B cell (primary cell): ENCODE results near the gene BAAT. TPM values are rescaled to one million over a fixed set of nuclear protein-coding genes. Genes with fewer than 3 reads are reported as not detected.

Source experiments
- ATAC-seq: fragments of 200-7000 bp; cut with Tn5 transposase; one replicate; pipeline ENCODE4 v1.10.0; 2021; ENCODE audit warnings: low read depth, mild to moderate bottlenecking, moderate number of reproducible peaks, moderate library complexity
- CTCF ChIA-PET: fragments of 350-600 bp; sonication (Branson Sonifier 250); formaldehyde crosslinking; loops from one replicate; lab custom pipeline; 2021; ENCODE audit warnings: antibody characterized with exemption, inconsistent platforms; lab: Charles Lee
- POLR2A ChIA-PET: fragments of 350-600 bp; sonication (Branson Sonifier 250); formaldehyde crosslinking; loops from one replicate; lab custom pipeline; 2021; ENCODE audit warnings: antibody characterized with exemption; lab: Charles Lee
- DNase-seq: peaks from one replicate; pipeline ENCODE4 v3.0.0; 2013
- H2AFZ ChIP-seq: 2 replicates; pipeline ENCODE4 v1.6.1; 2012; ENCODE audit warnings: mild to moderate bottlenecking, low read depth, low read length; ENCODE audit not compliant: insufficient read depth, poor library complexity, severe bottlenecking
- H3K27ac ChIP-seq, 2 donors: 1 replicate in 1 of 2; 2 replicates in 1 of 2; pipeline ENCODE4 v1.5.1; 2012 to 2013; ENCODE audit warnings: low read length in 2 of 2, mild to moderate bottlenecking in 2 of 2, moderate library complexity in 1 of 2
- H3K27me3 ChIP-seq, 4 experiments: fragments of 200-600 bp in 1 of 4; sonication (generic) in 1 of 4; replicated peaks in 1 of 4; 1 replicate in 2 of 4; 2 replicates in 2 of 4; pipeline versions ENCODE4 v1.6.1 to v1.7.0; 2013 to 2016; ENCODE audit warnings: low read length in 3 of 4, mild to moderate bottlenecking in 2 of 4, mixed read lengths in 1 of 4, moderate library complexity in 1 of 4; ENCODE audit not compliant: insufficient read depth in 4 of 4, control insufficient read depth in 3 of 4; ENCODE audit errors: control extremely low read depth in 1 of 4
- H3K36me3 ChIP-seq, 2 experiments: replicated peaks in 1 of 2; 1 replicate in 1 of 2; 2 replicates in 1 of 2; pipeline versions ENCODE4 v1.6.1 to v1.7.1; 2013; ENCODE audit warnings: low read length in 1 of 2; ENCODE audit not compliant: insufficient read depth in 2 of 2, control insufficient read depth in 1 of 2; ENCODE audit errors: control extremely low read depth in 1 of 2, extremely low read depth in 1 of 2
- H3K4me1 ChIP-seq, 2 donors: fragments of 200-600 bp in 1 of 2; sonication (generic) in 1 of 2; 1 replicate in 1 of 2; 2 replicates in 1 of 2; pipeline versions ENCODE4 v1.5.1 to v1.6.1; 2013 to 2017; ENCODE audit warnings: low read length in 2 of 2; ENCODE audit not compliant: control insufficient read depth in 2 of 2, insufficient read depth in 2 of 2
- H3K4me2 ChIP-seq: replicated peaks from 2 replicates; pipeline ENCODE3; 2012; ENCODE audit warnings: mild to moderate bottlenecking, low read depth, low read length; ENCODE audit not compliant: poor library complexity, severe bottlenecking
- H3K4me3 ChIP-seq, 5 experiments: fragments of 200-600 bp in 1 of 5; sonication (generic) in 1 of 5; 1 replicate in 3 of 5; 2 replicates in 2 of 5; pipeline versions ENCODE4 v1.5.1 to v1.7.0; 2011 to 2016; ENCODE audit warnings: low read length in 4 of 5, mild to moderate bottlenecking in 4 of 5, low read depth in 2 of 5, control low read depth in 1 of 5, moderate library complexity in 1 of 5; ENCODE audit not compliant: insufficient read depth in 1 of 5; ENCODE audit errors: control extremely low read depth in 1 of 5, extremely low read depth in 1 of 5
- H3K79me2 ChIP-seq: fragments of 200-600 bp; sonication (generic); one replicate; pipeline ENCODE4 v1.6.0; 2016; ENCODE audit warnings: low read length; ENCODE audit not compliant: control insufficient read depth, insufficient read depth
- H3K9ac ChIP-seq: fragments of 200-600 bp; sonication (generic); 2 replicates; pipeline ENCODE4 v1.6.1; 2017; ENCODE audit warnings: mild to moderate bottlenecking, low read length, moderate library complexity
- H3K9me3 ChIP-seq, 3 donors: one replicate each; pipeline versions ENCODE4 v1.6.1 to v1.7.1; 2013; ENCODE audit warnings: low read length in 2 of 3; ENCODE audit not compliant: control insufficient read depth in 2 of 3, insufficient read depth in 1 of 3; ENCODE audit errors: control extremely low read depth in 1 of 3
- H4K20me1 ChIP-seq: 2 replicates; pipeline ENCODE4 v1.6.0; 2012; ENCODE audit warnings: mild to moderate bottlenecking, low read length; ENCODE audit not compliant: insufficient read depth, control insufficient read depth, poor library complexity, severe bottlenecking
- H3K27ac Mint-ChIP-seq: one replicate; pipeline ENCODE4 v1.8.0; 2021; ENCODE audit warnings: mixed read lengths
- H3K27me3 Mint-ChIP-seq: one replicate; pipeline ENCODE4 v1.8.0; 2021; ENCODE audit warnings: mixed read lengths
- H3K4me1 Mint-ChIP-seq: one replicate; pipeline ENCODE4 v1.8.0; 2021; ENCODE audit warnings: mixed read lengths
- H3K4me3 Mint-ChIP-seq: one replicate; pipeline ENCODE4 v1.8.0; 2021; ENCODE audit warnings: mixed read lengths
- H3K9me3 Mint-ChIP-seq: one replicate; pipeline ENCODE4 v1.8.0; 2022; ENCODE audit warnings: mixed read lengths; ENCODE audit not compliant: insufficient read depth
- CTCF ChIP-seq: fragments of 200-600 bp; IDR thresholded peaks from one replicate; pipeline ENCODE4 v1.8.0; 2022; ENCODE audit warnings: antibody characterized with exemption, mild to moderate bottlenecking
- EZH2 ChIP-seq: IDR thresholded peaks from 2 replicates; pipeline ENCODE4 v1.6.1; 2012; ENCODE audit warnings: borderline replicate concordance, low read depth, mild to moderate bottlenecking, moderate library complexity, low read length; ENCODE audit not compliant: insufficient read depth, poor library complexity, severe bottlenecking
- WGBS: methylation state at CpG from one replicate; pipeline ENCODE4 v1.1.5; 2013; ENCODE audit warnings: missing lambda C conversion rate; ENCODE audit not compliant: insufficient coverage; 5-methylcytosine and 5-hydroxymethylcytosine counted together
- intact Hi-C: fragments of 100-400 bp; cut with micrococcal nuclease; formaldehyde crosslinking; loops from one replicate; pipeline ENCODE4 v1.10.0; 2022
- polyA plus RNA-seq: library from polyadenylated mRNA; depleted of rRNA; stranded (reverse); fragments of >200 nt; gene quantifications from 2 replicates; pipeline ENCODE4 v1.2.3, GENCODE V29; 2012
- total RNA-seq, 2 donors: library from RNA; stranded (reverse); fragments of 120-200 nt in 1 of 2; gene quantifications; 1 replicate in 1 of 2; 2 replicates in 1 of 2; pipeline versions ENCODE4 v1.2.3 to v1.2.4, GENCODE V29; 2013 to 2022

Gene BAAT
- total and polyA plus RNA-seq, 2 donors (not counting 1 experiment from before 2014, with no cell fraction given): 0.07 TPM; not detected in 1

- H3K27me3 ChIP-seq: no peaks in the 10 kb centered on the region
- H3K27ac ChIP-seq: no peak overlapping the region
- Mint-ChIP-seq H3K4me3 (no peak overlapping the region), H3K27ac (no peak overlapping the region), H3K9me3 (no peaks in the 10 kb centered on the region), H3K4me1 (no peaks in the 10 kb centered on the region), H3K27me3 (peaks cover 28% of the 10 kb centered on the region)
- ATAC-seq: no peak
- no peak overlapping the region for H3K4me2 ChIP-seq
- no peak overlapping the region for H3K9ac ChIP-seq
- H3K4me3 ChIP-seq: no peak overlapping the region
- intact Hi-C loops: no loop called here
- no peak for DNase-seq
- H3K36me3 ChIP-seq: no peaks in the 10 kb centered on the region
- no peaks in the 10 kb centered on the region for H3K79me2 ChIP-seq
- WGBS: no CpG with 5 or more reads among the region's 3 CpGs
- no peak for TF ChIP-seq EZH2
- no peak for TF ChIP-seq CTCF
- CTCF ChIA-PET: no interaction called here
- no peaks in the 10 kb centered on the region for H3K4me1 ChIP-seq
- H4K20me1 ChIP-seq: no peaks in the 10 kb centered on the region
- POLR2A ChIA-PET: no interaction called here
- no peak overlapping the region for H2AFZ ChIP-seq
- peaks cover 0 to 2% (median 0%) of the 10 kb centered on the region in 3 donors for H3K9me3 ChIP-seq
Observed at GRCh38 chr9:101371813-101372212, 13.0 kb downstream of the BAAT start.

GRCh38 chr9:101369884-101370531 lies 14.8 kb downstream of the BAAT start:
- no peak for DNase-seq
- H3K4me3 ChIP-seq: no peak overlapping the region
- Mint-ChIP-seq H3K4me3 (no peak overlapping the region), H3K4me1 (no peaks in the 10 kb centered on the region), H3K27me3 (peaks cover 16% of the 10 kb centered on the region), H3K27ac (no peak overlapping the region), H3K9me3 (no peaks in the 10 kb centered on the region)
- no peak overlapping the region for H3K27ac ChIP-seq
- peaks cover 0 to 2% (median 0%) of the 10 kb centered on the region in 3 donors for H3K9me3 ChIP-seq
- no peak for ATAC-seq
- no peaks in the 10 kb centered on the region for H4K20me1 ChIP-seq
- ChIA-PET POLR2A (no interaction called here), CTCF (no interaction called here)
- no peaks in the 10 kb centered on the region for H3K36me3 ChIP-seq
- no peak overlapping the region for H3K9ac ChIP-seq
- H3K4me2 ChIP-seq: no peak overlapping the region
- intact Hi-C loops: no loop called here
- no peaks in the 10 kb centered on the region for H3K27me3 ChIP-seq
- no peaks in the 10 kb centered on the region for H3K4me1 ChIP-seq
- no CpG with 5 or more reads among the region's 2 CpGs for WGBS
- no peak overlapping the region for H2AFZ ChIP-seq
- TF ChIP-seq CTCF: no peak
- TF ChIP-seq EZH2: no peak
- H3K79me2 ChIP-seq: no peaks in the 10 kb centered on the region
